Stimulated activated effector memory CD8-positive, alpha-beta T cell treated with anti-CD3 and anti-CD28 coated beads, Interleukin-12 subunit alpha, Interleukin-12 subunit beta, amount 100 ng/mL, for 72 hours (primary cell): Measurements from ENCODE around the gene METTL5.
"Not testable (repeated sequence)": the region's sequence is repeated elsewhere in the genome, so short reads cannot be mapped to it uniquely, and the experiment has no call there.

Experiments
- ATAC-seq: fragments of 150-1000 bp; cut with Tn5 transposase; 2 replicates; pipeline ENCODE4 v1.10.0; 2021
- DNase-seq, 2 donors: peaks; one replicate each; pipeline ENCODE4 v3.0.0; 2021 to 2022; ENCODE audit warnings: low spot score in 2 of 2
- H3K27ac Mint-ChIP-seq: one replicate; pipeline ENCODE4 v1.8.0; 2022; ENCODE audit warnings: mild to moderate bottlenecking, mixed read lengths
- H3K36me3 Mint-ChIP-seq: one replicate; pipeline ENCODE4 v1.8.0; 2022; ENCODE audit warnings: mild to moderate bottlenecking, mixed read lengths
- H3K4me1 Mint-ChIP-seq: one replicate; pipeline ENCODE4 v1.8.0; 2022; ENCODE audit warnings: mixed read lengths
- H3K4me3 Mint-ChIP-seq: one replicate; pipeline ENCODE4 v1.8.0; 2022; ENCODE audit warnings: mild to moderate bottlenecking, mixed read lengths
- H3K9me3 Mint-ChIP-seq: one replicate; pipeline ENCODE4 v1.8.0; 2022; ENCODE audit warnings: mixed read lengths

METTL5 gene

DNA sequence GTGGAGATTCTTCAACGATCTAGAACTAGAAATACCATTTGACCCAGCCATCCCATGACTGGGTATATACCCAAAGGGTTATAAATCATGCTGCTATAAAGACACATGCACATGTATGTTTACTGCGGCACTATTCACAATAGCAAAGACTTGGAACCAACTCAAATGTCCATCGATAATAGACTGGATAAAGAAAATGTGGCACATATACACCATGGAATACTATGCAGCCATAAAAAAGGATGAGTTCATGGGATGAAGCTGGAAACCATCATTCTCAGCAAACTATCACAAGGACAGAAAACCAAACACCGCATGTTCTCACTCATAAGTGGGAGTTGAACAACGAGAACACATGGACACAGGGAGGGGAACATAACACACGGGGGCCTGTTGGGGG is 7.3 kb downstream of the METTL5 start:
- ATAC-seq, H3K27ac Mint-ChIP-seq, H3K9me3 Mint-ChIP-seq, H3K4me3 Mint-ChIP-seq, DNase-seq: not testable (repeated sequence)
- H3K4me1 Mint-ChIP-seq = peaks cover 19% of the 10 kb centered on the region
- peaks cover 92% of the 10 kb centered on the region for H3K36me3 Mint-ChIP-seq

DNA sequence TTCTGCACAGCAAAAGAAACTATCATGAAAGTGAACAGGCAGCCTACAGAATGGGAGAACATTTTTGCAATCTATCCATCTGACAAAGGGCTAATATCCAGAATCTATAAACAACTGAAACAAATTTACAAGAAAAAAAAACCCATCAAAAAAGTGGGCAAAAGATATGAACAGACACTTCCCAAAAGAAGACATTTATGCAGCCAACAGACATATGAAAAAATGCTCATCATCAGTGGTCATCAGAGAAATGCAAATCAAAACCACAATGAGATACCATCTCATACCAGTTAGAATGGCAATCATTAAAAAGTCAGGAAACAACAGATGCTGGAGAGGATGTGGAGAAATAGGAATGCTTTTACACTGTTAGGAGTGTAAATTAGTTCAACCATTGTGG is 7.7 kb downstream of the METTL5 start:
- peaks cover 18% of the 10 kb centered on the region for H3K4me1 Mint-ChIP-seq
- not testable (repeated sequence) for H3K4me3 Mint-ChIP-seq, DNase-seq, H3K27ac Mint-ChIP-seq, H3K9me3 Mint-ChIP-seq, ATAC-seq
- H3K36me3 Mint-ChIP-seq = peaks cover 92% of the 10 kb centered on the region

- Mint-ChIP-seq H3K36me3 (peaks cover 92% of the 10 kb centered on the region), H3K4me3 (no peak overlapping the region), H3K27ac (no peak overlapping the region), H3K9me3 (no peaks in the 10 kb centered on the region), H3K4me1 (peaks cover 7% of the 10 kb centered on the region)
- DNase-seq (no peak), ATAC-seq (peak; percentile 99)
These were observed 8.9 kb downstream of the METTL5 start for GRCh38 chr2:169815849-169816248.

GRCh38 chr2:169808221-169808620 is 16.5 kb downstream of the METTL5 start:
- Mint-ChIP-seq H3K27ac (no peak overlapping the region), H3K4me1 (no peaks in the 10 kb centered on the region), H3K36me3 (peaks cover 100% of the 10 kb centered on the region), H3K9me3 (no peaks in the 10 kb centered on the region), H3K4me3 (no peak overlapping the region)
- DNase-seq (no peak), ATAC-seq (no peak)

DNA sequence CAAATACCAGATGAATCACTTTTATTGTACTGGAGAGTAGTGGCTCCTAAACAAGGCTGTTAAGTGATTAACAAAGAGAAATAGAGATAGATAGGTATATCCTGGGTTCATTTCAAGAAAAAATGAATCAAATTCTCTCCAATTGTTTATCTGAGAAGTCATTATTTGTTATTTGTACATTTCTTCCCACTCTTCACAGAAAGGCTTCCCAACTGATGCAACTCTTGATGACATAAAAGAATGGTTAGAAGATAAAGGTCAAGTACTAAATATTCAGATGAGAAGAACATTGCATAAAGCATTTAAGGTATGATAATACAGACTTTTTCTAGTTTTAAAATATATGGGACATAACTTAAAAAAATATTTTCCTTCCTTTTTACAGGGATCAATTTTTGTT is 18.1 kb downstream of the METTL5 start:
- Mint-ChIP-seq H3K36me3 (peaks cover 100% of the 10 kb centered on the region), H3K4me1 (peaks cover 10% of the 10 kb centered on the region), H3K27ac (peak overlapping the region; percentile 40), H3K4me3 (no peak overlapping the region), H3K9me3 (no peaks in the 10 kb centered on the region)
- no peak for ATAC-seq
- no peak for DNase-seq

- no peak for ATAC-seq
- no peaks in the 10 kb centered on the region for H3K9me3 Mint-ChIP-seq
- H3K27ac Mint-ChIP-seq = no peak overlapping the region
- peaks cover 14% of the 10 kb centered on the region for H3K4me1 Mint-ChIP-seq
- no peak for DNase-seq
- H3K36me3 Mint-ChIP-seq = peaks cover 99% of the 10 kb centered on the region
- no peak overlapping the region for H3K4me3 Mint-ChIP-seq
These were observed 21.2 kb downstream of the METTL5 start for GRCh38 chr2:169803480-169803879.

GRCh38 chr2:169798718-169799592 is 25.8 kb downstream of the METTL5 start, which contains the start of gene SSB:
SSB (plus strand) TSS chr2:169798871; CDS start chr2:169800961, 2,090 bp downstream.
- H3K36me3 Mint-ChIP-seq = peaks cover 56% of the 10 kb centered on the region
- peak; percentile 79 to 93 for DNase-seq
- H3K4me3 Mint-ChIP-seq = peak within 1 kb of the TSS; percentile 83
- no peaks in the 10 kb centered on the region for H3K9me3 Mint-ChIP-seq
- ATAC-seq = peak; percentile 97
- peaks cover 17% of the 10 kb centered on the region for H3K4me1 Mint-ChIP-seq
- peak within 1 kb of the TSS; percentile 95 for H3K27ac Mint-ChIP-seq

GRCh38 chr2:169798397-169798717 is 26.3 kb downstream of the METTL5 start:
- ATAC-seq (no peak), DNase-seq (no peak)
- Mint-ChIP-seq H3K4me3 (peak overlapping the region; percentile 83), H3K36me3 (peaks cover 51% of the 10 kb centered on the region), H3K27ac (peak overlapping the region; percentile 95), H3K9me3 (no peaks in the 10 kb centered on the region), H3K4me1 (peaks cover 17% of the 10 kb centered on the region)

DNA sequence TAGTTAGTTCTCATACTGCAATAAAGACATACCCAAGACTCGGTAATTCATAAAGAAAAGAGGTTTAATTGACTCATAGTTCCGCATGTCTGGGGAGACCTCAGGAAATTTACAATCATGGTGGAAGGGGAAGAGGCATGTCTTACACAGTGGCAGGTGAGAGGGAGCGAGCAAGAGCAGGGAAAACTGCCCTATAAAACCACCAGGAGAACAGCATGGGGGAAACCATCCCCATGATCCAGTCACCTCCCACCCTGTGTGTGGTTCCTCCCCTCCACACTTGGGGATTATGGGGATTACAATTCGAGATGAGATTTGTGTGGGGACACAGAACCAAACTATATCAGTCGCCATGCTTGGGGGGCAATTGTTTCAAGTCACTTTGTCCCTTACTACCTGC is 27.1 kb downstream of the METTL5 start:
- Mint-ChIP-seq H3K4me1 (peaks cover 16% of the 10 kb centered on the region), H3K36me3 (peaks cover 43% of the 10 kb centered on the region), H3K4me3 (peak overlapping the region; percentile 35), H3K27ac (no peak overlapping the region), H3K9me3 (no peaks in the 10 kb centered on the region)
- no peak for ATAC-seq
- DNase-seq = no peak

- Mint-ChIP-seq H3K27ac (no peak overlapping the region), H3K4me1 (peaks cover 6% of the 10 kb centered on the region), H3K4me3 (no peak overlapping the region), H3K9me3 (no peaks in the 10 kb centered on the region), H3K36me3 (peaks cover 31% of the 10 kb centered on the region)
- ATAC-seq (no peak), DNase-seq (no peak)
These were observed 28.3 kb downstream of the METTL5 start for GRCh38 chr2:169796441-169796840.

- Mint-ChIP-seq H3K4me3 (no peak overlapping the region), H3K4me1 (peaks cover 6% of the 10 kb centered on the region), H3K36me3 (peaks cover 19% of the 10 kb centered on the region), H3K9me3 (no peaks in the 10 kb centered on the region), H3K27ac (no peak overlapping the region)
- no peak for ATAC-seq
- no peak for DNase-seq
These were observed 29.5 kb downstream of the METTL5 start for GRCh38 chr2:169795181-169795580.

DNA sequence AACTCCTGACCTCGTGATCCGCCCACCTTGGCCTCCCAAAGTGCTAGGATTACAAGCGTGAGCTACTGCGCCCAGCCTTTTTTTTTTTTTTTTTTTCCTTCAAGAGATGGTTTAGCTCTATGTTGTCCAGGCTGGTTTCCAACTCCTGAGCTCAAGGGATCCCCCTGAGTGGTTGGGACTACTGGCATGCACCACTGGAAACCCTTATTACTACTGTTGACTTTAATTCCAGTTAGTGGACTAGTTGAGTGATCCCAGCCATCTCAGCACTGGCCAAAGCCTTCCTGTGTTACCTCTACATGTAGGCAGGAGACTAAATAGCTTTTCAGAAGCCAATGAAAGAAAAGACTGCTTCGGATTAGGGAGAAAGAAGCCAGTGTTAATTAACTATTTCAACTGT is 34.1 kb downstream of the METTL5 start:
- Mint-ChIP-seq H3K4me1 (peaks cover 7% of the 10 kb centered on the region), H3K9me3 (no peaks in the 10 kb centered on the region), H3K36me3 (no peaks in the 10 kb centered on the region), H3K27ac (no peak overlapping the region), H3K4me3 (no peak overlapping the region)
- ATAC-seq = no peak
- no peak for DNase-seq

DNA sequence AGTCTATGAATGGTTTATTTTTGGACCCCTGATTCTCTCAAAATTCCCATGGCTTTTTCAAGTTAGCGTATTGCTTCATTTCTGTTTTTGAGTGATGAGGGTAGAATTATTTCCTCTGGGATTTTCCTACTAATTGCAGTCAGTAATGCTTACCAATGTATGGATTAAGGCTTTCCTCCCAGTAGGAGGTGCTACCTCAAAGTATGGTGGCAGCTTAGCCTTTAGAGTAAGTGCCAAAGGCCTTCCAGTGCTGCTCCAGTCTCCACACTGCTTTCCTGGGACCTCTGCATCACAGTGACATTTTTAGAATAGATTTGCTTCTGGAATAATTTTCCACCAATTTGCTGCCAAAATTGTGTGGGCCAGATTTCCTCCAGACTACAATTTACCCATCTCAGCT is 42.2 kb downstream of the METTL5 start:
- H3K9me3 Mint-ChIP-seq = no peaks in the 10 kb centered on the region
- no peak for DNase-seq
- no peak overlapping the region for H3K27ac Mint-ChIP-seq
- ATAC-seq = no peak
- no peak overlapping the region for H3K4me3 Mint-ChIP-seq
- no peaks in the 10 kb centered on the region for H3K36me3 Mint-ChIP-seq
- H3K4me1 Mint-ChIP-seq = no peaks in the 10 kb centered on the region

- H3K9me3 Mint-ChIP-seq = no peaks in the 10 kb centered on the region
- no peak overlapping the region for H3K27ac Mint-ChIP-seq
- no peak overlapping the region for H3K4me3 Mint-ChIP-seq
- ATAC-seq = no peak
- H3K36me3 Mint-ChIP-seq = no peaks in the 10 kb centered on the region
- DNase-seq = no peak
- H3K4me1 Mint-ChIP-seq = no peaks in the 10 kb centered on the region
These were observed 43.3 kb downstream of the METTL5 start for GRCh38 chr2:169781249-169782013.

GRCh38 chr2:169778446-169778845 is 46.3 kb downstream of the METTL5 start:
- no peaks in the 10 kb centered on the region for H3K9me3 Mint-ChIP-seq
- no peak overlapping the region for H3K4me3 Mint-ChIP-seq
- no peak overlapping the region for H3K27ac Mint-ChIP-seq
- ATAC-seq (no peak), DNase-seq (no peak)
- no peaks in the 10 kb centered on the region for H3K36me3 Mint-ChIP-seq
- no peaks in the 10 kb centered on the region for H3K4me1 Mint-ChIP-seq

GRCh38 chr2:169776252-169776761 is 48.4 kb downstream of the METTL5 start:
- Mint-ChIP-seq H3K36me3 (no peaks in the 10 kb centered on the region), H3K4me1 (no peaks in the 10 kb centered on the region), H3K9me3 (no peaks in the 10 kb centered on the region), H3K27ac (no peak overlapping the region), H3K4me3 (no peak overlapping the region)
- DNase-seq (no peak), ATAC-seq (no peak)
